Astrocyte of the hippocampus (primary cell): Measurements from ENCODE around the gene EDEM2.
"Not testable (repeated sequence)": the region's sequence is repeated elsewhere in the genome, so short reads cannot be mapped to it uniquely, and the experiment has no call there.

ENCODE experiments used
- DNase-seq: peaks from one replicate; pipeline ENCODE4 v3.0.0; 2011; ENCODE audit warnings: low read depth, low spot score

Gene EDEM2

GRCh38 chr20:35146920-35147574 is at the start of gene EDEM2:
EDEM2 (minus strand) TSS chr20:35147336; CDS start chr20:35147258, 78 bp downstream.
- DNase-seq, result peak; percentile 98

- DNase-seq, result no peak
These were observed 49.2 kb upstream of the EDEM2 start for GRCh38 chr20:35196313-35196712.

GRCh38 chr20:35193031-35193791 is 46.1 kb upstream of the EDEM2 start:
- not testable (repeated sequence) for DNase-seq

- DNase-seq, result peak; percentile 36
These were observed 45.2 kb upstream of the EDEM2 start for GRCh38 chr20:35192118-35192872.

GRCh38 chr20:35191419-35192117 is 44.4 kb upstream of the EDEM2 start:
- no peak for DNase-seq

GRCh38 chr20:35190556-35190955 is 43.4 kb upstream of the EDEM2 start:
- DNase-seq, result no peak

- not testable (repeated sequence) for DNase-seq
These were observed 42.1 kb upstream of the EDEM2 start for GRCh38 chr20:35189223-35189622.

- DNase-seq, result no peak
These were observed 40.6 kb upstream of the EDEM2 start for GRCh38 chr20:35187584-35188190.

GRCh38 chr20:35186691-35187289 is 39.7 kb upstream of the EDEM2 start:
- not testable (repeated sequence) for DNase-seq

- peak; percentile 79 for DNase-seq
These were observed 34.6 kb upstream of the EDEM2 start for GRCh38 chr20:35181731-35182130.

- no peak for DNase-seq
These were observed 33.1 kb upstream of the EDEM2 start for GRCh38 chr20:35180266-35180665.

- no peak for DNase-seq
These were observed 32.4 kb upstream of the EDEM2 start for GRCh38 chr20:35179292-35180212.

- DNase-seq, result no peak
These were observed 29.0 kb upstream of the EDEM2 start for GRCh38 chr20:35176132-35176531.

GRCh38 chr20:35174458-35175216 is 27.5 kb upstream of the EDEM2 start:
- DNase-seq, result no peak

GRCh38 chr20:35173576-35174192 is 26.5 kb upstream of the EDEM2 start:
- no peak for DNase-seq

- no peak for DNase-seq
These were observed 25.3 kb upstream of the EDEM2 start for GRCh38 chr20:35172434-35172806.

- DNase-seq, result peak; percentile 88
These were observed 24.8 kb upstream of the EDEM2 start, which contains the start of gene PROCR for GRCh38 chr20:35171753-35172433. PROCR (plus strand) TSS chr20:35172072; CDS start chr20:35172155, 83 bp downstream.

GRCh38 chr20:35171438-35171752 is 24.3 kb upstream of the EDEM2 start:
- DNase-seq, result no peak
